NCI-H748 (cell line): ENCODE data around the gene LRPAP1.
"Not testable (repeated sequence)": the region's sequence is repeated elsewhere in the genome, so short reads cannot be mapped to it uniquely, and the experiment has no call there.

Experiments used
- DNase-seq: peaks from one replicate; lab custom pipeline; 2025; ENCODE audit not compliant: unreplicated experiment; lab: John Stamatoyannopoulos, UW

Gene LRPAP1

GRCh38 chr4:3520276-3520675, 11.9 kb downstream of the LRPAP1 start:
- no peak for DNase-seq

GRCh38 chr4:3519468-3520264, 12.6 kb downstream of the LRPAP1 start:
- DNase-seq = no peak

- DNase-seq = no peak
These were observed 13.3 kb downstream of the LRPAP1 start for GRCh38 chr4:3518941-3519340.

GRCh38 chr4:3518511-3518880, 13.7 kb downstream of the LRPAP1 start:
- no peak for DNase-seq

GRCh38 chr4:3517731-3518510, 14.3 kb downstream of the LRPAP1 start:
- no peak for DNase-seq

GRCh38 chr4:3516836-3517730, 15.1 kb downstream of the LRPAP1 start:
- no peak for DNase-seq

GRCh38 chr4:3516061-3516835, 16.0 kb downstream of the LRPAP1 start:
- DNase-seq = no peak

- DNase-seq = no peak
These were observed 16.6 kb downstream of the LRPAP1 start for GRCh38 chr4:3515646-3516045.

GRCh38 chr4:3514806-3515501, 17.3 kb downstream of the LRPAP1 start:
- no peak for DNase-seq

GRCh38 chr4:3514221-3514780, 17.9 kb downstream of the LRPAP1 start:
- DNase-seq = no peak

- no peak for DNase-seq
These were observed 18.4 kb downstream of the LRPAP1 start for GRCh38 chr4:3513807-3514206.

- no peak for DNase-seq
These were observed 19.5 kb downstream of the LRPAP1 start for GRCh38 chr4:3512719-3513118.

GRCh38 chr4:3512279-3512678, 19.9 kb downstream of the LRPAP1 start:
- no peak for DNase-seq

- not testable (repeated sequence) for DNase-seq
These were observed 20.6 kb downstream of the LRPAP1 start for GRCh38 chr4:3511601-3512000.

GRCh38 chr4:3511187-3511586, 21.0 kb downstream of the LRPAP1 start:
- no peak for DNase-seq

- no peak for DNase-seq
These were observed 21.7 kb downstream of the LRPAP1 start for GRCh38 chr4:3510481-3510880.

GRCh38 chr4:3508542-3508941, 23.7 kb downstream of the LRPAP1 start:
- DNase-seq = no peak

- DNase-seq = no peak
These were observed 27.0 kb downstream of the LRPAP1 start for GRCh38 chr4:3505231-3505630.
